AG20443 (cell line): ENCODE results near the gene CSKMT.

ENCODE experiments used
- DNase-seq: peaks from one replicate; pipeline ENCODE4 v3.0.0; 2012; ENCODE audit warnings: low spot score, mixed read lengths

CSKMT gene

GRCh38 chr11:62716816-62717215 lies 51.7 kb downstream of the CSKMT start:
- DNase-seq, result no peak
